Choroid plexus epithelial cell (primary cell): ENCODE data around the gene KIFC3.
"Not testable (repeated sequence)": the region's sequence is repeated elsewhere in the genome, so short reads cannot be mapped to it uniquely, and the experiment has no call there.

Experiments
- DNase-seq: peaks from one replicate; pipeline ENCODE4 v3.0.0-alpha.2; 2010; ENCODE audit warnings: low read depth
- H3K4me3 ChIP-seq: 2 replicates; pipeline ENCODE4 v1.5.1; 2011; ENCODE audit warnings: low read depth, mild to moderate bottlenecking, control low read depth, low read length, moderate library complexity
- CTCF ChIP-seq: conservative IDR thresholded peaks from 2 replicates; pipeline ENCODE4 v1.5.1; 2011; ENCODE audit warnings: low read depth, mild to moderate bottlenecking, control low read depth, inconsistent platforms, low read length, moderate library complexity

KIFC3 gene

DNA sequence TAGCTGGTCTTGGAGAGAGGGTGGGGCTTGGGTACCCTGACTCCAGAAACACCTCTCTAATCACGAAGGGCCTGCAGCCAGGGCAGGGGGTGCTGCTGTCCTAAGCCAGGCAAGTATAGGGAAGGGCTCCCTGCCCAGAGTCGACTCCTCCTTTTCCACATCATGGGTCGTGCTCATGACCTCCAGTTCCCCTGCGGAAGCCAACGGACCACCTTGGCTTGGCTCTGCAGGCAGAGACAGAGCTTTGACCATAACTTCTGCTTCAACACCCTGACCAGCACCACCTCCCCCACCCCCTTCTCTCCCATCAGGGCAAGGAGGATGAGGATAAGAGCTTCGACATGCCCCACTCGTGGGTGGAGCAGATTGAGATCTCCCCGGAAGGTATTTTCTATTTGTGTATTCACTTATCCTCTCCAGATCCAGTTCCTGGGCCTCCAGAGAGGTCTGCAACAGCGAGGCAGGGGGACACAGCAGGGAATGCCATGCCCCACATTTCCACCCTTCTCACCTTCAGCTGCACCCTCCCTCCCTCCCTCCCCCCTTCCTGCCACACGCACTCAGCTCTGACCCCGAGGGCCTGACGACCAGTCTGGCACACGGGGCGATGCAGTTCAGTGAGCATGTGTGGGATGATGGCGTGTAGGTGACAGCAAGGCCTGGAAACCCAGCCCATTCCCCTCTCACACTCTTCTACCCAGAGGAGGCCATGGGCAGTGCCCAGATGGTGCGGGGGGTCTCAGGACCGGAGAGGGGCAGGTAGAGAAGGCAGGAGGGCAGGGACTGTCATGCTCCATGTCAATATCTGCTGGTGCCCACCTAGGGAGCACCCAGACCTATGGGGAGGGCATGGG lies 80.7 kb downstream of the KIFC3 start:
- H3K4me3 ChIP-seq: no peak overlapping the region
- no peak for DNase-seq
- no peak for TF ChIP-seq CTCF

DNA sequence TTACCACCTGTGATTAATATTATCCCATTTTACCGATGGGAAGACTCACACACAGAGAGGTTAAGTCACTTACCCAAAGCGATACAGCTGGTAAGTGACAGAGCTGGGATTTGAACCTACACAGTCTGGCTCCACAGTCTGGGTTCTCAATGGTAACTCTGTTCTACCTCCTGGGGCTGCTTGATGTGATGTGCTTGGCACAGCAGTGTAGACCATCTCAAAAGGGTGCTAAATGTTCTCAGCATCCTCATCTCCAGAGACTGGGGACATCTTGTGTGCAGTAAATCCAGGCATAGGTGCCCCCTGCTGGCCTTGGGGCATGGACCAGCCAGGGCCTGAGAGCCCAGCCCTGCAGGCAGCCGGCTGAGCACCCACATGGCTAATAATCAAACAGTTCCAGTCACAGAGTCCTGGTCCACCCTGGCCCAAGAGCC lies 82.1 kb downstream of the KIFC3 start:
- no peak overlapping the region for H3K4me3 ChIP-seq
- DNase-seq: peak; percentile 77
- peak; percentile 85 for TF ChIP-seq CTCF

DNA sequence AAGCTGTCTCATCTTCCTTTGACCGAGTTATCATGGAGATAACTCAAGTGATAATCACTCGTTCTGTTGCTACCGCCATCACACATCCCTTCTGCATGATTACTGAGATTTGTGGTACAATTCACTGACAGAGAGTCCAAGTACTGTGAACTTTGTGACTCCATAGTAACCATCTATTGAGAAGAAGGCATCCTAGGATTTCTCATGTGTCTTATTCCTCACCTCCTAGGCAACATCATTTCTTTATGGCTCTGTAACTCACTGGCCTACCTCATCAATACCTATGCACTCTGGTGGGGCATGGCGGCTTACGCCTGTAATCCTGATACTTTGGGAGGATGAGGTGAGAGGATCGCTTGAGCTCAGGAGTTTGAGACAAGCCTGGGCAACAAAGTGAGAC lies 88.2 kb downstream of the KIFC3 start:
- no peak for DNase-seq
- TF ChIP-seq CTCF: no peak
- no peak overlapping the region for H3K4me3 ChIP-seq

DNA sequence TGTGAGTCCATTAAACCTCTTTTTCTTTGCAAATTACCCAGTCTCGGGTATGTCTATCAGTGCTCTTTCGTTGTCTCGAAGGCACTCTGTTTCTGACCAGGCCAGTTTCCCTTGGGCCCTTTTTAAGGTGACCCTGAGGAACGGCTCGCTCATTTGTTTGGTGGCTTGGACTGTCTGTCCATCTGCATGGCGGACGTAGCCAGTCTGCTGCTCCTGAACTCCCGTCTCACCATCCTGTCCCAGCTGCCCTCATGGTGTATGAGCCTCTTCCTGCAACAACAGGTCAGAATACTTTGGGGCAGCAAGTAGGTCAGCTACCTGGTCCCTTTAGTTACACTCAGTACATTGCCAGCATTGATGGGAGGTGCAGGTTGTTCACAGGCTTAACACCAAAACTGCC lies 88.7 kb downstream of the KIFC3 start:
- no peak for TF ChIP-seq CTCF
- H3K4me3 ChIP-seq: no peak overlapping the region
- no peak for DNase-seq

GRCh38 chr16:57712569-57712968 lies 89.7 kb downstream of the KIFC3 start:
- H3K4me3 ChIP-seq, DNase-seq: not testable (repeated sequence)

- DNase-seq: no peak
- H3K4me3 ChIP-seq: no peak overlapping the region
- no peak for TF ChIP-seq CTCF
Measured at GRCh38 chr16:57711993-57712392, 90.3 kb downstream of the KIFC3 start.

GRCh38 chr16:57711346-57711745 lies 90.9 kb downstream of the KIFC3 start:
- TF ChIP-seq CTCF: no peak
- DNase-seq: no peak
- no peak overlapping the region for H3K4me3 ChIP-seq
